PC-9 (cell line): ENCODE measurements around the gene N4BP3.

Experiments
- CTCF ChIP-seq: fragments of 200-600 bp; sonication (generic); conservative IDR thresholded peaks from 2 replicates; pipeline ENCODE4 v1.6.1; 2017; ENCODE audit warnings: mixed run types, antibody characterized with exemption, mild to moderate bottlenecking, moderate library complexity
- EZH2 ChIP-seq: fragments of 200-600 bp; sonication (generic); IDR thresholded peaks from 2 replicates; pipeline ENCODE4 v1.8.0; 2017; ENCODE audit warnings: antibody characterized with exemption, low read depth

- TF ChIP-seq CTCF (no peak), EZH2 (no peak)
Observed at GRCh38 chr5:178081571-178082243, 31.6 kb upstream of the N4BP3 start.
